Measurements from ENCODE around the gene EBF3. TPM values are rescaled to one million over a fixed set of nuclear protein-coding genes. Genes with fewer than 3 reads are reported as not detected.

EBF3 gene
- total RNA-seq, 1 experiment from 2014 or later = 0.12 TPM

DNA sequence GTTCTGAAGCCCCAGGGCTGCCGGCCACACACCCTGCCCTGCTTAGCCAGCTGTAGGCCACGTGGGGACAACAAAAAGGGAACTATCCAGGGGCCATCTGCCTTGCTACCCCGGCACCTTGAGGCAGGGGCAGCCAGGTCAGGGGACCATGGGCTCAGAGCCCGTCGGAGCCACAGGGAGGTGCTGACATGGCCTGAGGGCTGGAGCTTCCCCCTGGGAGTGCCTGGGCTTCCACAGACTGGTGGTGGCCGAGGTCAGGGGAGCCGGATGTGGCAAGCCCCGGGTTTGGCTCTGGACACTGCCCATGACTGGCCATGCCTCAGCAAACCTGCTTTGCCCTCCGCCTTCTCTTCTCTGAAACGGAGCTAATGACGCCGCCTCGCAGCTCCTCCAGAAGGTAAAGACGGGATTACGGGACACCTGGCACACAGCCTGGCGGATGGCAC lies 178.5 kb downstream of the EBF3 start (continued):
- TF ChIP-seq, protein P1, sequence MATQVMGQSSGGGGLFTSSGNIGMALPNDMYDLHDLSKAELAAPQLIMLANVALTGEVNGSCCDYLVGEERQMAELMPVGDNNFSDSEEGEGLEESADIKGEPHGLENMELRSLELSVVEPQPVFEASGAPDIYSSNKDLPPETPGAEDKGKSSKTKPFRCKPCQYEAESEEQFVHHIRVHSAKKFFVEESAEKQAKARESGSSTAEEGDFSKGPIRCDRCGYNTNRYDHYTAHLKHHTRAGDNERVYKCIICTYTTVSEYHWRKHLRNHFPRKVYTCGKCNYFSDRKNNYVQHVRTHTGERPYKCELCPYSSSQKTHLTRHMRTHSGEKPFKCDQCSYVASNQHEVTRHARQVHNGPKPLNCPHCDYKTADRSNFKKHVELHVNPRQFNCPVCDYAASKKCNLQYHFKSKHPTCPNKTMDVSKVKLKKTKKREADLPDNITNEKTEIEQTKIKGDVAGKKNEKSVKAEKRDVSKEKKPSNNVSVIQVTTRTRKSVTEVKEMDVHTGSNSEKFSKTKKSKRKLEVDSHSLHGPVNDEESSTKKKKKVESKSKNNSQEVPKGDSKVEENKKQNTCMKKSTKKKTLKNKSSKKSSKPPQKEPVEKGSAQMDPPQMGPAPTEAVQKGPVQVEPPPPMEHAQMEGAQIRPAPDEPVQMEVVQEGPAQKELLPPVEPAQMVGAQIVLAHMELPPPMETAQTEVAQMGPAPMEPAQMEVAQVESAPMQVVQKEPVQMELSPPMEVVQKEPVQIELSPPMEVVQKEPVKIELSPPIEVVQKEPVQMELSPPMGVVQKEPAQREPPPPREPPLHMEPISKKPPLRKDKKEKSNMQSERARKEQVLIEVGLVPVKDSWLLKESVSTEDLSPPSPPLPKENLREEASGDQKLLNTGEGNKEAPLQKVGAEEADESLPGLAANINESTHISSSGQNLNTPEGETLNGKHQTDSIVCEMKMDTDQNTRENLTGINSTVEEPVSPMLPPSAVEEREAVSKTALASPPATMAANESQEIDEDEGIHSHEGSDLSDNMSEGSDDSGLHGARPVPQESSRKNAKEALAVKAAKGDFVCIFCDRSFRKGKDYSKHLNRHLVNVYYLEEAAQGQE (IDR thresholded peaks at IDR 0.05; ENCODE audit: low read depth) = no peak
- TF ChIP-seq SP1 (IDR thresholded peaks at IDR 0.05; ENCODE audit: low read depth) (no peak), POLR2AphosphoS5 (IDR thresholded peaks at IDR 0.05; ENCODE audit: low read depth, low read length) (no peak), POLR2A (IDR thresholded peaks at IDR 0.05; ENCODE audit: borderline replicate concordance, extremely low read depth, insufficient read depth, insufficient read length) (no peak)

Small RNA genes within 50 kb of the gene (microRNA-seq; reads per million reads assigned to microRNA genes)
- not detected for gene MIR4297 (ENCODE audit: borderline number of aligned reads)

Other genes with a start within 250 kb of the EBF3 start
- 0.66 TPM for gene C10orf143, start 146.6 kb upstream of the EBF3 start, total RNA-seq (2021; ENCODE audit: unreplicated experiment)
- gene GLRX3, start 172.1 kb upstream of the EBF3 start, total RNA-seq (2021; ENCODE audit: unreplicated experiment) = 59.1 TPM

All from HCT116 (cell line).